HT1080 (cell line): Measurements from ENCODE around the gene NCEH1. TPM values are rescaled to one million over a fixed set of nuclear protein-coding genes. Genes with fewer than 3 reads are reported as not detected.
"Not testable (repeated sequence)": the region's sequence is repeated elsewhere in the genome, so short reads cannot be mapped to it uniquely, and the experiment has no call there.

Experiments
- DNase-seq: peaks from one replicate; pipeline ENCODE4 v3.0.0-alpha.2; 2015; ENCODE audit warnings: low read depth
- total RNA-seq: library from RNA; depleted of rRNA; stranded (reverse); fragments of >200 nt; shearing (Covaris generic); gene quantifications from 2 replicates; pipeline ENCODE4 v1.2.3, GENCODE V29; 2014

The NCEH1 gene
- total RNA-seq, 1 experiment from 2014 or later, result 72.2 TPM

- no peak for DNase-seq
Measured at GRCh38 chr3:172676196-172676922, 34.5 kb downstream of the NCEH1 start.

- DNase-seq, result peak; percentile 59
Measured at GRCh38 chr3:172675441-172676193, 35.2 kb downstream of the NCEH1 start.

- DNase-seq, result peak; percentile 76
Measured at GRCh38 chr3:172673210-172673679, 37.6 kb downstream of the NCEH1 start.

GRCh38 chr3:172669021-172669420 lies 41.8 kb downstream of the NCEH1 start:
- DNase-seq, result no peak

GRCh38 chr3:172666873-172667694 lies 43.8 kb downstream of the NCEH1 start:
- DNase-seq, result peak; percentile 84

- DNase-seq, result no peak
Measured at GRCh38 chr3:172666181-172666872, 44.5 kb downstream of the NCEH1 start.

GRCh38 chr3:172665510-172665909 lies 45.4 kb downstream of the NCEH1 start:
- not testable (repeated sequence) for DNase-seq

GRCh38 chr3:172660421-172660820 lies 50.4 kb downstream of the NCEH1 start:
- DNase-seq, result not testable (repeated sequence)

GRCh38 chr3:172659246-172660002 lies 51.4 kb downstream of the NCEH1 start:
- DNase-seq, result no peak

- peak; percentile 99 for DNase-seq
Measured at GRCh38 chr3:172658344-172659245, 52.3 kb downstream of the NCEH1 start.

GRCh38 chr3:172656602-172657001 lies 54.3 kb downstream of the NCEH1 start:
- no peak for DNase-seq

- DNase-seq, result no peak
Measured at GRCh38 chr3:172655388-172655787, 55.5 kb downstream of the NCEH1 start.

GRCh38 chr3:172654470-172654869 lies 56.4 kb downstream of the NCEH1 start:
- no peak for DNase-seq

- no peak for DNase-seq
Measured at GRCh38 chr3:172653004-172653572, 57.8 kb downstream of the NCEH1 start.

- peak; percentile 34 for DNase-seq
Measured at GRCh38 chr3:172651936-172652625, 58.8 kb downstream of the NCEH1 start.

- no peak for DNase-seq
Measured at GRCh38 chr3:172649987-172650386, 60.9 kb downstream of the NCEH1 start.

- no peak for DNase-seq
Measured at GRCh38 chr3:172648747-172649146, 62.1 kb downstream of the NCEH1 start.

GRCh38 chr3:172647823-172648222 lies 63.0 kb downstream of the NCEH1 start:
- no peak for DNase-seq
